Ammon's horn (tissue), 1 donor: ENCODE results near the gene NEURL4.
"Not testable (repeated sequence)": the region's sequence is repeated elsewhere in the genome, so short reads cannot be mapped to it uniquely, and the experiment has no call there.

Experiments
- DNase-seq: peaks from one replicate; pipeline ENCODE4 v3.0.0-alpha.2; 2016; ENCODE audit warnings: low spot score

Gene NEURL4

DNA sequence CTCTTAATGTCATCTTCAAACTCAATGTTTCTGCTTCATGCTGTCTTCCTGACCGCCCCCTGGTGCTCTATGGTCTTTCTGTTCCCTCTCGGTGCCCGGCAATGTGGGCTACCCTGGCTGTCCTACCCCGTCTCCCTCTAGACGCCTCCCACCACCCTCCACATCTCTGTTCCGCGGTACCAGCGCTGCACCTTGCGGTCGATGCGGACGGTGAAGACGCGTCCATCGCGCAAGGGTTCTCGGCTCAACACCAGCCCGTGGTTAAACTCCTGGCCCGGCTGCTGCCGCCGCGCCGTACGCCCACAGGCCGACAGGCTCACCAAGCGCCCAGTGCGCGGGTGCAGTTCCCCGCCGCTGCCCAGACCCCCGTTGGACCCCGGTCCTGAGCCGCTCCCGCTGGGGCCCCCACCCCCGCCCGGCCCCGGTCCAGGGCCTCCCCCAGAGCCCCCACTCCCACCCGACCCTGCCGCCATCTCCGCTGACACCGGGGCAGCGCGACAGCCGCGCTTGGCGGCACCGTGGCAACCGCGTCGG is at the start of gene NEURL4:
Gene NEURL4 (minus strand): TSS at position 496 of the 534 bp plus-strand sequence. CDS start 23 bp downstream, at position 473.
- no peak for DNase-seq

DNA sequence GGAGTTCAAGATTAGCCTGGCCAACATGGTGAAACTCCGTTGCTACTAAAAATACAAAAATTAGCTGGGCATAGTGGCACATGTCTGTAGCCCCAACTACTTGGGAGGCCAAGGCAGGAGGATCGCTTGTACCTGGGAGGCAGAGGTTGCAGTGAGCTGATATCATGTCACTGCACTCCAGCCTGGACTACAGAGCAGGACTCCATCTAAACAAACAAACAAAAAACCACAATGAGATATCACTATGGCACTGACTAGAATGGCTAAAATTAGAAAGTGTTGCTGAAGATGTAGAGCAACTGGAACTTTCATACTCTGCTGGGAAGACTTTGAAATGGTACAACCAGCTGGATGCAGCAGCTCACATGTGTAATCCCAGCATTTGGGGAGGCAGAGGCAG is 45.2 kb upstream of the NEURL4 start:
- DNase-seq: no peak

DNA sequence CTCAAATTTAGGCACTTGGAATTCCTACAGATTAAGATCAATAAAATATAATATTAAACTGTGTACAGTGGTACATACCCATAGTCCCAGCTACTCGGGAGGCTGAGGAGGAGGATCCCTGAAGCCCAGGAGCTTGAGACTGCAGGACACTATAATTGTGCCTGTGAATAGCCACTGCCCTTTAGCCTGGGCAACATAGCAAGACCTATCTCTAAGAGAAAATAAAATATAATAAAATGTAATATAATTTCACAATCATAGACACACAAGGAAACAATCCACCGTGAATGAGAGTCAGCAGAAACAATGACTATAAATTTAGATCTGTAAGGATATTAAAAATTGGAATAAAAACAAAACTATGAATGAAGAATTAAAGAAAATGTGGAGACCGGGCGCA is 41.7 kb upstream of the NEURL4 start:
- DNase-seq: no peak

DNA sequence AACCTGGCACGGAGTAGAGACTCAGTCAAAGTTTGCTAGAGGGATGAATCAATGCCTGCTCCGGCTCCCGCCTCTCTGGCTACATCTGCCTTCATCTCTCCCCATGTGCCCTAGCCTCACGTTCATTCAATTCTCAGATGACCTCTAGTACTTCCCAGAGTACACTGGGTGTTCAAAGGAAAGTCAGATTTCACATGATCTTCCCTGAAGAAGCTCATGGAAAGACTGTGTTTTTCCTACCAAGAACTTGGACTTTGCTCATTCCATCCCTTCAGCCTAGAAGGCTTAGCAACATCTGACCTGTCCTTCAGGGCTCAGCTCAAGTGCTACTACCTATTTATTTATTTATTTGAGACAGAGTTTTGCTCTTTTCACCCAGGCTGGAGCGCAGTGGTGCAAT is 40.7 kb upstream of the NEURL4 start:
- DNase-seq: no peak

DNA sequence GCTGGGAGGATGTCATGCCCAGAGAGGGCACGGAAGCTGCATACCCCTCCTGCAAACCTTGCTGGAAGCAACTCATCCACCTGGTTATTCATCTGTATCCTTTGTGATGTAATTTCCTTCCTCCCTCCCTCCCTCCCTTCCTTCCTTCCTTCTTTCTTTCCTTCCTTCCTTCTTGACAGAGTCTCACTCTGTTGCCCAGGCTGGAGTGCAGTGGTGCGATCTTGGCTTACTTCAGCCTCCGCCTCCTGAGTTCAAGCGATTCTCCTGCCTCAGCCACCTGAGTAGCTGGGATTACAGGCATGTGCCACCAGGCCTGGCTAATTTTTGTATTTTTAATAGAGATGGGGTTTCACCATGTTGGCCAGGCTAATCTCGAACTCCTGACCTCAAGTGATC is 39.5 kb upstream of the NEURL4 start:
- DNase-seq: not testable (repeated sequence)

DNA sequence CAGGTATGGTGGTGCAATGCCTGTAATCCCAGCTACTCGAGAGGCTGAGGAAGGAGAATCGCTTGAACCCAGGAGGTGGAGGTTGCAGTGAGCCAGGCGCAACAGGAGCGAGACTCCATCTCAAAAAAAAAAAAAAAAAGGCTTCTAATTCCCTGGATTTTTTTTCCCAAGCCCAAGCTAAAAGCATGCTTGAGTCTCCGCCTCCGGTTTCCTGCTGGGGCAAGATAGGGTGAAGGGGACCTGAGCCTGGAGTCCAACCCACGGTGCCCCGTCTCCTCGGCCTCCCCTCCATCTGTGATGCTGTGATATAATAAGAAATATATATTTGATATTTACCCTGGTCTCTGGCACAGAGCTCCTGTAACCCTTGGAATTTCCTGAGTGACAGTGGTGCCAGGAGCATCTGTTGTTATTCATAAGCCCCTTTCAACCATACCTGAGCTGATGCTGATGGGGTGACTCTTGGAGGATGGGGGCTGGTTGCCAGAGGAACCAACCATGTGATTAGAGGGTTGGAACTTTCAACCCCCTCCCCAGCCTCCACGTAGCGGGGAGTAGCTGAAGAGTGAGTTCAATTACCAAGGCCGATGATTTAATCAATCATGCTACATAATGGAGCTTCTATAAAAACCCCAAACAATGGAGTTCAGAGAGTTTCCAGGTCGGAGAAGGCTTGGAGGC is 38.9 kb upstream of the NEURL4 start:
- DNase-seq: no peak

DNA sequence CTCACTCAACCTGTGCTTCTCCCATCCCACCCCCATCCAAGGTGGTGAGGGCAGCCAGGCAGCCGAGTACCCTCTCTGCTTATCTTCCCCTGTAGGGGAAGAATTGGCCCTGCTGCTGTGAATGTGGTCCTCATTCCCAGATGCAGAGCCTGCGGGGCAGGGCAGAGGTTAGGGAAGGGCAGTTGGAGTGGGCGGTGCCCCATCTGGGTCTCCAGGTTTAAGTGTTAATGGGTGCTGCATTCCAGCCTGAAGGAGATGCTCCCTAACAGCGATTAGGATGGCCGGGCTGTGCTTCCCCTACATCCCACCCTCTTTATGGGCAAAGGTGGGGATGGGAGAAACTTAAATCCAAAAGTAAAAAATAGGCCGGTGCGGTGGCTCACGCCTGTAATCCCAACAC is 37.9 kb upstream of the NEURL4 start:
- DNase-seq: no peak

DNA sequence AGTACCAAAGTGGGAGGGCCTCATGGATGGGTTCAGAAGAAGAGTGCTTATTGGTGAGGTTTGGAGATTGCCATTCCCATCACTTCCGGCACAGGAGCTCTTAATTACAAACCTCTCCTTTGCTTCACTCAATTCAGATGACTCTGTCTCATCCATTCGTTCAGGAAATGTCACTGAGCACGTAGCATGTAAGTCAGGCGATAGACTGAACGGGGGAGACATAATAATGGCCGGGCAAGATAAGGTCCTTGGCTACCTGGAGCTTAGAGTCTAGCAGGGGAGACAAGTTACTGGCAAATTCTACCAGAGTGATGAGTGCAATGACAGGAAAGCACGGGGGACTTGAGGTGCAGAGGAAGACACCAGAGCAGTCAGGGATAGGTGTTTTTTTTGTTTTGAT is 36.8 kb upstream of the NEURL4 start:
- not testable (repeated sequence) for DNase-seq

DNA sequence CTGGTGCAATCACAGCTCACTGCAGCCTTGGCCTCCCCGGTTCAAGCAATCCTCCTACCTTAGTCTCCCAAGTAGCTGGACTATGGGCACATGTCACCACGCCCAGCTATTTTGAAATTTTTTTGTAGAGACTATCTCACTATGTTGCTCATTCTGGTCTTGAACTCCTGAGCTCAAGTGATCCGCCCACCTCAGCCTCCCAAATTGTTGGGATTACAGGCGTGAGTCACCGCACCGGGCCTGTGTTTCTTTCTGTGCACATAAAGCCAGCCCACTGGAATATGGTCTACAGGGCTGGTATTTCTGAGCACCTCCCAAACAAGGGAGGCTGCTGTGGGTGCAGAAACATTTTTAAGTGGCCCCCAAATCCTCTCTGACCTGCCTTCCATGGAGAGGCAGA is 34.2 kb upstream of the NEURL4 start:
- DNase-seq: no peak

DNA sequence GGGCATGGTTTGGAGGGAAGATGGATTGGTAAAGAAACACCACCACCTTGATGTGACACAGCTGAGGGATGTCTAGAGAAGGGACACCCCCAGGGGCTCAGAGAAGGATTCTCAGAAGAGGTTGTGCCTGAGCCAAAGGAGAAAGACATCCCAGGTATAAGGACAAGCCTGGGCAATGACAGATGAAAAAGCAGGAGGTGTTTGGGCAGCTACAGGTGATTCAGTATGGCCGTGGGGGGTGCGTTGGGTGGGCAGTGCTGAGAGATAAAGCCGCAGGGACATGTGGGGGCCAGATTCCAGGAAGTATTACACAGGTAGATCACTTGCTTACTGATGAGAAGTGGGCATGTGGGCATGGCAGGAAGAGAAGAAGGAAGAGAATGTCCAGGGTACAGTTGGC is 32.8 kb upstream of the NEURL4 start:
- no peak for DNase-seq

DNA sequence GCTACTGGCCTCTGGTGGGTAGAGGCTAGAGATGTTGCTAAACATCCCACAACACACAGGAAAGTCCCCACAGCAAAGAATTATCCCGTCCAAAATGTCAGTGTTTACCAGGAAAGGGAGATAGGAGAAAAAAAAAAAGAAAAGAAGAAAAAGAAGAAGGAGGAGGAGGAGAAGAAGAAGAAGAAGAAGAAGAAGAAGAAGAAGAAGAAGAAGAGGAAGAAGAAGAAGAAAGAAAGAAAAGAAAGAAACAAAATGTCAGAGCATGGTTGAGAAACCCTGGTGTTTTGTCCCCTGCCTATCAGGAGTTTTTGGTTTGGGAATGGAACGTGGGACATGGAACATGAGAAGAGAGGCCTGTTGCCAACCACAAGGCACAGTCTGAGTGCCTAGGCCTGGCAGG is 28.2 kb upstream of the NEURL4 start:
- DNase-seq: no peak

DNA sequence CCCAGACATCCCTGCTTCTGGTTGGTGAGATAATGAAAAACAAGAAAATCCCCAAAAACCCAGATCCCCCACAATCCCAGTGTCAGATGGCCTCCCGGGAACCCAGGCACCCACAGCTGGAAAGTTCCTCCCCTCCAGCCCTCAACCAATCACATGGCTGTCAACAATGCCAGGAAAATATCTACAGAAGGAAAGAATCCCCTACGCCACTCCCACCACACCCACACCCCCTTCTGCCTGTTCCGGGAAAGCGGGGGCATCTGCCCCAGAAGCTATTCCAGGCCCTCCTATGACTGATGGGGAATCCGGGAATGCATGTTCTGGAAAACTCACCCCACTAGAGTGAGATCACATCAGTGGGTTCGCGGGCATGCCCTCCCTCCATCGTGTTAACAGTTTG is 27.6 kb upstream of the NEURL4 start:
- no peak for DNase-seq

DNA sequence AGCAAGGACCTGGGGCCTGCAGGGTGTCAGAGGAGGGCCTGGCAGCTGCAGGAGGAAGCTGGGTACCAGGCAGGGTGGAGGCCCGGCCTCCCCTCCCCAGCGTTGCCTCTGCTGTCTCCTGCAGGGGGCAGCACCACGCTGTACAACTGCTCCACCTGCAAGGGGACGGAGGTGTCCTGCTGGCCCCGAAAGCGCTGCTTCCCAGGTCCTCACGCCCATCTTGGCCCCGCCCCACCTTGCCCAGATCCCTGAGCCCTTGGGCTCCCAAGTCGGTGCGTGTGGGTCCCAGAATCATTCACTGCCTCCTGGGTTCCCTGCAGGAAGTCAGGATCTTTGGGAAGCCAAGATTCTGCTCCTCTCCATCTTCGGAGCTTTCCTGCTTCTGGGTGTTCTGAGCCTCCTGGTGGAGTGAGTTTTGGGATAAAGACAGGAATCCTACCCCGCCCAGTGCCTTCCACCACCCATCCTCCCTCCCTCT is 27.0 kb upstream of the NEURL4 start:
- DNase-seq: peak; percentile 80

DNA sequence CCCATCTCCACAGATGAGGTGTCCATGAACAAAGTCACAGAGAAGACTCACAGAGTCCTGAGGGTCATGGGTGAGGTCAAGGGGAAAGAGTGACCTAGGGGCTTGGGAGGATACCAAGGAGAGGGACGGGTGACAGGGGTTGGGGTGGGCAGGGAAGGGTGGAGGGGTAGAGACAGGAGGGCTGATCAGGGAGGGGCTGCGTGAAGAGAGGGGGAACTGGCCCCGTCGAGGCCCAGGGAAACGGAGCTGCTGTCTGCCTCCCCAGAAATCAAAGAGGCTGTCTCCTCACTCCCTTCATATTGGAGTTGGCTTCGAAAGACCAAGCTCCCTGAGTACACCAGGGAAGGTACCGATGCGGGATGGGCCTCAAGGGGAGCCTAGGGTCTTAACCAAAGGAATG is 26.4 kb upstream of the NEURL4 start:
- no peak for DNase-seq

DNA sequence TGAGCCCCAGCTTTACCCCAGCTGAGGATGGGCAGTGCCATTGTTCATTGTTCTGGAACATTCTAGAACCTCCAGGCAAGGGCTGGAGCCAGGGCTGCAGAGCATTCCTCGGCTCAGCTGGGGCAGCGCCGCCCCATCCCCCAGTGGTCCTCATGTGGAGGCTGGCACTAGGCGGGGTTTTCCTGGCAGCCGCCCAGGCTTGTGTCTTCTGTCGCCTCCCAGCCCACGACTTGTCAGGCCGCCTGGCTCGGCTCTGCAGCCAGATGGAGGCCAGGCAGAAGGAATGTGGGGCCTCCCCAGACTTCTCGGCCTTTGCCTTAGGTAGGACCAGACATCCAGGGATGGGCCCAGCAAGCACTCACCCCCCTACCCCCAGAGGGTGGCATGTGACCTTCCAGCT is 25.9 kb upstream of the NEURL4 start, which contains the start of gene TMEM95:
Gene TMEM95 (plus strand): TSS at position 104 of the 400 bp plus-strand sequence. CDS start 49 bp downstream, at position 153.
- peak; percentile 69 for DNase-seq

DNA sequence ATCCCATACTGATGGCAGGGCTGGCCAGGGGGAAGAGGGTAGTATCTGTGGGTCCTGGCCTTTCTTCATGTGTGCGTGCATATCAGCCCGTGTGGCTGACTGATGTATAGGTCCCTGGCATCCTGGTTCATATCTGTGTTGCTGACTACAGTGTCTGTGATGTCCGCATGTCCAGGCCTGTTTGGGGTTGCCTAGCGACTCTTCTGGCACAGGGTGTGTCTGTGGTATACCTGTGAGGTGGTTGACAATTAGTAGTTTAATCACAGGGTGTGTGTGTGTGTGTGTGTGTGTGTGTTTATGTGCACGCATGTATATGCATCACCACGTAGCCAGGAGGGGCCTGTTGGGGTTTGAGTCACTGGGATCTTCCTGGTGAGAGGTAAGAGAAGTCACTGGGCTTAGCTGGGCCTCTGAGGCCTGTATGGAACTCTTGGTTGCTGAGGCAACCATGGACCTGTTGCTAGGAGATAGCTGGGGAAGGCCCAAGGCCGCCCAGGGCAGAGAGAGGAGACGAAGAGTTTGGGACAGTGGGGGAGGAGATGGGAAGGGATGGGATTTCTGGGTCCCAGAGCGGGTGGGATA is 25.2 kb upstream of the NEURL4 start:
- DNase-seq: no peak

DNA sequence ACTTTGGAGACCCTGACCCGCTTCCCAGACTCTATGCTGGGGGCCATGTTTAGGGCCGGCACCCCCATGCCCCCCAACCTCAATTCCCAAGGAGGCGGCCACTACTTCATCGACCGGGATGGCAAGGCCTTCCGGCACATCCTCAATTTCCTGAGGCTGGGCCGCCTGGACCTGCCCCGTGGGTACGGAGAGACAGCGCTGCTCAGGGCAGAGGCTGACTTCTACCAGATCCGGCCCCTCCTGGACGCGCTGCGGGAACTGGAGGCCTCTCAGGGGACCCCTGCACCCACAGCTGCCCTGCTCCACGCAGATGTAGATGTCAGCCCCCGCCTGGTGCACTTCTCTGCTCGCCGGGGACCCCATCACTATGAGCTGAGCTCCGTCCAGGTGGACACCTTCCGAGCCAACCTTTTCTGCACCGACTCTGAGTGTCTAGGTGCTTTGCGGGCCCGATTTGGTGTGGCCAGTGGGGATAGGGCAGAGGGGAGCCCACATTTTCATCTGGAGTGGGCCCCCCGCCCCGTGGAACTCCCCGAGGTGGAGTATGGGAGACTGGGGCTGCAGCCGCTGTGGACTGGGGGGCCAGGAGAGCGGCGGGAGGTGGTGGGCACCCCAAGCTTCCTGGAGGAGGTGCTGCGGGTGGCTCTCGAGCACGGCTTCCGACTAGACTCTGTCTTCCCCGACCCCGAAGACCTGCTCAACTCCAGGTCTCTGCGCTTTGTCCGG is 23.9 kb upstream of the NEURL4 start:
- DNase-seq: no peak

DNA sequence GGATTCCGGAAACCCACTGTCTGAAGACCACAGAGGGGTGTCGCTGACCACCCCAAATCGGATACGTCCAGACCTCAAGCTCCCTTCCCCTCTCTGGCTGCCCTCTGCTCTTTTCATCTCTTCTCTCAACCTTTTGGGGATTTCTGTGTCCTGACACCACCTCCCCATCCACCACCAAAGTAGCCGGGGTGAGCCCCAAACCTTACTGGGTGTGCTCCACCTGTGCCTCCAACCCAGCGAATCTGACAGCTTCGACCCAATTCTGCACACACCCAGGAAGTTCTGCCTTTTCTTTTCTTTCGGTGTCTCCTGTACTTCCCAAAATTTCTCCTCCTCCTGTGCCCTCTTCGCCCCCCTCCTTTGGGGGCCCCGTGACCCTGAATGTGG is 23.4 kb upstream of the NEURL4 start:
- no peak for DNase-seq

DNA sequence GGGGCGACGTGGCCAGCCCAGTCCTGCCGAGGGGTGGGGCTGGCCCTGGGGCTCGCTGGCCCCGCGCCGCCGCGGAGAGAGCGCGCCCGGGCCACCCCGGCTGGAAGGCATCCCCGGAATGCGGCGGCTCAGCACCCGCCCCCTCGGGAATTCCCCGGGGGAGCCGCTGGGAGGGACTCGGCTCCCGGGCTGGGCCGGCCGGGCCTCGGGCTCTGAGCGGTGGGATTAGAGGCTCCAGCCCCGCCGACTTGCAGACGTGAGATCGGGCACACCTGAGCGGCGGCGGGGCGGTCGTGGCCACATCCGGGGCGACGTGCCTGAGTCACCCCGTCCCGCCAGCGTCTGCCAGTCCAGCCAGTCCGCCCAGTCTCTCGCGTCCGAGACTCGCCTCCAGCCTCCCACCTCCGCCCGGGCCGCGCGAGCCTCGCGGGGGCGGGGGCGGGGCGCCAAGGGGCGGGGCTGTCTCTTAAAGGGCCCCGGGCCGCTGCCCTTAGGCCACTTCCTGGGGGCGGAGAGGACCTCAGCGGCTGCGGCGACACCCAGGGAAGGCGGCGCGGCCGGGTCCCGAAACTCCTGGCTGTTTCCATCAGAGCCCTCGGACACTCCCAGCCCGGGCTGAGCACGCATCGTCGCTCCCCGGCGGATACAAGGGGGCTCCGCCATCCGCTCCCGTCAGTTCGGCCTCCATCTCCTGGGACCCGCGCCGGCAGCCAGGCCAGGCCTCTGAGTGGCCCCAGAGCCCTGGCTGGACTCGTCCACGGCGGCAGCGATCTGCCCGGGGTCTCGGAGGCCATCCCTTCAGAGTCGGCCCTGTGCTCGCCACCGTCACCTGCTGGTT is 22.7 kb upstream of the NEURL4 start, which contains the start of gene KCTD11:
Gene KCTD11 (plus strand): TSS at position 498 of the 838 bp plus-strand sequence.
- peak; percentile 83 for DNase-seq

DNA sequence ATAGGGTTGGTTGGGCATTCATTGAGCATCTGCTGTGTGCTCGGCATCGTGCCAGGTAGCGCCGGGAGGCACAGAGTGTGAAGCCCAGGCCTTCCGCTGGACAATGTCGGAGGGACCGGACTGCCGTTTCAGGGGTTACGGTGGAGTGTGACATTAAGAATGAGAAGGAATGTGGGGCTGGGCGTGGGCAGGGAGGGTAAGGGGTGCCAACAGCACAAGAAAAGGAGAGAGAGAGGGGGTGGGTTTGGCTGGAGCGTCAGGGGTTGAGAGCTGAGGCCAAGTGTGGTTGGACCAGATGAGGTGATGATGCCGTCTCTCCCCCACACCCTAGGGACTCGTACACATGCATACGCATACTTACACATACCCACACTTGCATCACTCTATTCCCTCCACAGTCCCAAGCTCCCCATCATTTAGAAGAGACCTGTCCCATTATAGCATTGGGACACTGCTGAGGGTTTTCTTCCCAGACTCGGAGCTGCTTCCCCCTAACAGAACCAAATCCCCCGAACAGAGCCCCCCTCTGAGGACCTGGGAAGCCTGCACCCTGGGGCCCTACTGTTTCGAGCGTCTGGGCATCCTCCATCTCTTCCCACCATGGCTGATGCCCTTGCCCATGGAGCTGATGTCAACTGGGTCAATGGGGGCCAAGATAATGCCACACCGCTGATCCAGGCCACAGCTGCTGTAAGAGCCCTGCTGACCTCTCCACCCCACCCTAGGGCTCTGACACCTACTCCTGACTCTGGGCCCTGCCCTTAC is 19.5 kb upstream of the NEURL4 start:
- no peak for DNase-seq
